Astrocyte of the spinal cord (primary cell): ENCODE data around the gene GASK1A.

ENCODE experiments used
- DNase-seq: peaks from one replicate; pipeline ENCODE4 v3.0.0; 2011; ENCODE audit warnings: low read depth, low spot score
- H3K4me3 ChIP-seq: 2 replicates; pipeline ENCODE4 v1.5.1; 2011; ENCODE audit warnings: low read depth, mild to moderate bottlenecking, low read length, moderate library complexity
- CTCF ChIP-seq: IDR thresholded peaks from 2 replicates; pipeline ENCODE4 v1.5.1; 2012; ENCODE audit warnings: low read depth, mild to moderate bottlenecking, low read length, inconsistent platforms
- in situ Hi-C: cut with HindIII; loops from 2 replicates; pipeline ENCODE4 v1.10.0; 2017; ENCODE audit warnings: low sequenced_read_pairs

The GASK1A gene

GRCh38 chr3:42979044-42979972, at the start of gene GASK1A:
Gene GASK1A (plus strand): TSS chr3:42979311. CDS start chr3:42979643, 332 bp downstream.
- in situ Hi-C loops, result no loop called here
- no peak for TF ChIP-seq CTCF
- DNase-seq, result peak; percentile 3
- H3K4me3 ChIP-seq, result peak within 1 kb of the TSS; percentile 22

- DNase-seq, result no peak
- no peak for TF ChIP-seq CTCF
- no peak overlapping the region for H3K4me3 ChIP-seq
- in situ Hi-C loops, result no loop called here
Observed at GRCh38 chr3:42934111-42934510, 45.0 kb upstream of the GASK1A start.

GRCh38 chr3:42934910-42935309, 44.2 kb upstream of the GASK1A start:
- DNase-seq, result no peak
- no peak overlapping the region for H3K4me3 ChIP-seq
- no peak for TF ChIP-seq CTCF
- in situ Hi-C loops, result no loop called here

- in situ Hi-C loops, result no loop called here
- no peak for DNase-seq
- TF ChIP-seq CTCF, result no peak
- H3K4me3 ChIP-seq, result no peak overlapping the region
Observed at GRCh38 chr3:42935472-42935871, 43.6 kb upstream of the GASK1A start.

- no peak for TF ChIP-seq CTCF
- no peak for DNase-seq
- peak overlapping the region; percentile 36 for H3K4me3 ChIP-seq
- in situ Hi-C loops, result no loop called here
Observed at GRCh38 chr3:42936157-42936981, 42.7 kb upstream of the GASK1A start.

- no peak overlapping the region for H3K4me3 ChIP-seq
- no peak for TF ChIP-seq CTCF
- in situ Hi-C loops, result no loop called here
- DNase-seq, result no peak
Observed at GRCh38 chr3:42937334-42937733, 41.8 kb upstream of the GASK1A start.
